Aortic smooth muscle cell (primary cell): Measurements from ENCODE around the gene XIAP. TPM values are rescaled to one million over a fixed set of nuclear protein-coding genes. Genes with fewer than 3 reads are reported as not detected.

Experiments used
- total RNA-seq: library from RNA; depleted of rRNA; stranded (reverse); fragments of >200 nt; gene quantifications from 2 replicates; pipeline ENCODE4 v1.2.3, GENCODE V29; 2014

XIAP gene
- 41.2 and 43.7 TPM in 2 replicates for total RNA-seq

DNA sequence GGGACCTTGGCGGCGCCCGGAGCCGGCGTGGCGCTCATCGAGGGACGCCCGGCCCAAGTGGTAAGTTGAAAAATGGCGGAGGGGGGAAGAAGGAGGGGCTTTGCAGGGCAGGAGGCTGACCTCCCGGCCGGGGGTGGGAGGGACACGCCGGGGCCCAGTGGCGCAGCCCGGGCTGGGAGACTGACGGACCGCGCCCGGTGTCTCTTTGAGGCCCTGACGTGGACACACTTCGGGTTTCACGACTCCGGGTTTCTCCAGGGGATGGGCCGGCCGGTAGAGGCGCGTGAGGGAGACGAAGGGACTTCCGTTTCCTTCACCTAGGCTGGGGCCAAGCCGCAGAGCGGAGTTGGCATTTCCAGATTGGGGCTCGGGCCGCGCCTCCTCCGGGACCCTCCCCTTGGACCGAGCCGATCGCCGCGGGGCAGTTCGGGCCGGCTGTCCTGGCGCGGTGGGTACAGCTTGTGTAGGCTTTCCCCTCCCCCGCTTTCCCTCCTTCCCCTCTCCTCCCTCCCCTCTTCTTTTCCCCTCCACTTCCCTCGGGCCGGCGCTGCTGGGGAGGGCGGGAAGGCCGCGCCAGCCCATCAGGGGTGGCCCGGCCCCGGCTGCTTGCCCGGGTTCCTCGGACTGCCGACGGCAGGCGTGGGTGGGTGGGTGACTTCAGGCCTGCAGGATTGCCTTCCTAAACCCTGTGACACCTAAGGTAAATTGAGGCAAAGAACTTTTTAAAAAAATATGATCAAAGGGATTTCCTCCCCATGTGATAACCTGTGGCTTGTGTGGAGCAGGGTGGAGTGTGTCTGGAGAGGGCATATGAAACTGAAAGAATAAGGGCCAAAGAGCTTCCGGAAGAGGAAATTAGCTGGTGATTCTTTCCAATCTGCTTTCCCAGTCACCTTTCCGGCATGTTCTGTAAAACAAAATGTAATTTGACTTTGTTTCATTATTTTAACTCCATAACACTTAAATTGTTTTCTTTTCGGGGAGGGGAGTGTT is at the start of gene XIAP:
XIAP (plus strand) TSS at position 208 of the 993 bp plus-strand sequence. CDS start 25,610 bp downstream, outside the sequence.

DNA sequence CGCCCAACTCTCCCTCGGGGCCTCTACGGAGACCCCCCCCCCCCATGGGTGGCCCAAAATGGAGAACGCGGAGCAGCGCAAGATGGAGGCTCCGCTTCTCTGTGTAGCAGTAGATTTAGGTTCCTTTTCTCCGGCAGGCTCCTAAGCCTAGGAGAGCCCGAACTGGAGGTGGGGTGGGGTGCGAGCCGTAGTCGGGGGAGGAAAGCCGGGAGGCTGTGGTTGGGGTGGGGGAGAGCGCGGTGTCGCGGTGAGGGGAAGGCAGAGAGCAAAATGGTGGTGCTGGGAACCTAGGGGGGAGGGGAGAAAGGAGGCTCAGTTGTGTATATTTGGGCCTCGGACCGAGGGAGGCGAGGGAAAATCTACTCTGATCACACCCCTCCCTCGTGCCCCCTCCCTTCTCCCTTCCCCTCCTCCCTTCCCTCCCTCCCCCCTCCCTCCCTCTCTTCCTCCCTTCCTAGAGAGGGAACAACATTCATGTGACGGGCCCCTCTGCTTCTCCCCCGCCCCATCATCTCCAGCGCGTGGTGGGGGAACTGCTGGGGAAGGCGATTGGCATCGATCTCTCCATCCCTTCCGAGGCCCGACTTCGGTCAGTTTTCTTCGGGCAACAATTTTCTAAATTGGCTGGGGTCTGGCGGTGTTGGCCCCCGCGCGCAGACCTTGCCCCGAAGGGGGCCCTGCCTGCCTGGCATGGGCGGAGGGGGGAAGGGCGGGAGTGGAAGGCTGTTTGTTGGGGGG is 101.6 kb downstream of the XIAP start, which contains the start of gene STAG2:
STAG2 (plus strand) TSS at position 439 of the 738 bp plus-strand sequence. CDS start 60,922 bp downstream, outside the sequence.

Other genes starting within 250 kb of the XIAP start
- gene THOC2, start 127.0 kb upstream of the XIAP start, total RNA-seq: 50.5 and 52.4 TPM in 2 replicates
- gene STAG2, start 101.7 kb downstream of the XIAP start, total RNA-seq: 109 and 114 TPM in 2 replicates